ENCODE measurements around the gene ZMYM5.
"Not testable (repeated sequence)": the region's sequence is repeated elsewhere in the genome, so short reads cannot be mapped to it uniquely, and the experiment has no call there.

Gene ZMYM5

DNA sequence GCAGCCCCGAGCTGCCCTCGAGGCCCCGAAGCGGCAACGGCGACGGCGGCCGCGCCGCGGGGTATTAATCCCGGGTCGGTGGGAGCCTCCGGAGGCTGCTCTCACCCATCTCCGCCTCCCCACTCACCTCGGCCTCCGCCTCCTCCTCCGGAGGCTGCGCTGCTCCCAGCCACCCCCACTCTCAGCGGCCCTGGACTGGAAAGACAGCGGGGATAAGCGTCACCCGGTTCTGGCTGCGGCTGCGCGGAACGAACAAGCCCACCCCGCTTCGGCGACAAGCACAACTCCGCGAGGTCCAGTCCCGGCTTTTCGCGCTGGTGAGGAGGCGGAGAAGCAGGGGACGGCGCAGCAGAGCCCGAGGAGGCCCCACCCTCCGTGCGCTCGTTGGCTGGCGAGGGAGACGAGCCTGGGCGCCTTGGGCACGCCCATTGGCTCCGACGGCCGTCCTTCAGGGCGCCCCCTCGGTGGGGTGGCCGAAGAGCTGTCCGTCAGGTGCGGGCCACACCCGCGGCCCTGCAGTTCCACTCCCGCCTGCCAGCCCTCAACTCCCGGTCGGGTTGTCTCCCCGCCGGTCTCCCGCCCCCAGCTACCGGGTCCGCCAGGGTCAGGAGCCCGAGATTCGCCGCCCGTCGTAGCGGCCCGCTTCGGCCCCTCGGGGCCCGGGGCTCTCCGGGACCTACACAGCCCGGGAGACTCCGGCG is at the start of gene ZMYM5:
Gene ZMYM5 (minus strand): TSS at position 327 of the 701 bp plus-strand sequence. CDS start 11,469 bp downstream, outside the sequence.
- H3K4me3 ChIP-seq (ENCODE audit: low read length): peak within 1 kb of the TSS; percentile 85
- DNase-seq (ENCODE audit: low read depth): peak; percentile 98
- TF ChIP-seq CTCF (conservative IDR thresholded peaks at IDR 0.05; ENCODE audit: low read depth, low read length): no peak

DNA sequence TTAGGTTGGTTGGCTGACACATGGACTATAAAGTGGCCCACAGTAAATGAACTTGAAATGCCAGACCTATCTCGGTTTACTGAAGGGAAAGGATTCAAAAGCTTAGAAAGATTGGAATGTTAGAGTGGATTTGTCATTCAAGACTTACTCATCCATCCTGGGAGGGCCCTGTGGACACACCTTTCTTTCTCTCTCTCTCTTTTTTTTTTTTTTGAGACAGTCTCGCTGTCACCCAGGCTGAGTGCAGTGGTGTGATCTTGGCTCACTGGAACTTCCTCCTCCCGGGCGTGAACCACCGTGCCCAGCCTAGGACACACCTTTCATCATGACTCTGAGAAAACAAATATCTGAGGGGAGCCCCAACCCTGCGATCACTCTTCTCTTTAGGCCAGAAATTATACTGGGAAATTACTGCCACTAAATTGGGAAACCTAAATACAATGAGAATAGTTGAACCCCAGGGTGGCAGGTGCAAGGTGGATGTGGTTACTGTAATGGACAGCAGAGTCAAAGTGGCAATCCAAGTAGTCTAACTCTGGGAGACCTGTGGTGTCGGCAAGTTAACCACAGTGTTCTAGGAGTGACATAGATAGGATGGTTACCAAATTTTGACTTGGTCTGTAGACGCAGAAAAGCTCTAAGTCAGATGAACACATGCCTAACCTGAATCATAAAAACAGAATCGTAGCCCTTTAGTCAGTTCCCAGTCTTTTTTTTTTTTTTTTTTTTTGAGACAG is 47.1 kb upstream of the ZMYM5 start:
- no peak for DNase-seq (ENCODE audit: low read depth)
- no peak overlapping the region for H3K4me3 ChIP-seq (ENCODE audit: low read length)
- TF ChIP-seq CTCF (conservative IDR thresholded peaks at IDR 0.05; ENCODE audit: low read depth, low read length): no peak

DNA sequence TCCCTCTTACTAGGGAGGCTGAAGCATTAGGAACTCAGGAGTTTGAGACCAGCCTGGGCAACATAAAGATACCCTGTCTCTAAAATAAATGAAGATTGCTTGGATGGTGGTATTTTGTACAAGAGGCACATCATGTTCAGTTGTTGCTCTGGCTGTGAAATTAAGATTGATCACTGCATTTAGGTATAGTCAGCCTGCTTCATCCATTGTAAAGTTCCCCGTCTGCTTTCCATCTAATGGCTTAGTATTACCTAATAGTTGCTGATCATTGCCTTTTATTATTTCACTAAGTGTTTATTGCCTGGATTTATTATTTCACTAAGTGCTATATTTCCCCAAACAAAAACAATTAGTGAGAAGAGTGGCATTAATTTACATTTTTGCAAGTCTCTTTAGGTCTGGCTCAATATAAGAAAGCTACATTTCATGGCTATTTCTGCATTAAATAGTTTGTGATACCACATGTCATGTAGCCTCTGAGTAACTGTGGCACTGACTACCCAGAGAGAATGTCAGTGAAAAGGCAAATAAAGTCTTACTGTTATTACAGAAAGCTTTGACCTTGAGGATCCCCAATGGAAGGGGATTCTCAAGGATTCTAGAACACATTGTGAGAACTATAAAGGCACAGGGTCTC is 45.0 kb upstream of the ZMYM5 start:
- no peak overlapping the region for H3K4me3 ChIP-seq (ENCODE audit: low read length)
- TF ChIP-seq CTCF (conservative IDR thresholded peaks at IDR 0.05; ENCODE audit: low read depth, low read length): no peak
- DNase-seq (ENCODE audit: low read depth): no peak

DNA sequence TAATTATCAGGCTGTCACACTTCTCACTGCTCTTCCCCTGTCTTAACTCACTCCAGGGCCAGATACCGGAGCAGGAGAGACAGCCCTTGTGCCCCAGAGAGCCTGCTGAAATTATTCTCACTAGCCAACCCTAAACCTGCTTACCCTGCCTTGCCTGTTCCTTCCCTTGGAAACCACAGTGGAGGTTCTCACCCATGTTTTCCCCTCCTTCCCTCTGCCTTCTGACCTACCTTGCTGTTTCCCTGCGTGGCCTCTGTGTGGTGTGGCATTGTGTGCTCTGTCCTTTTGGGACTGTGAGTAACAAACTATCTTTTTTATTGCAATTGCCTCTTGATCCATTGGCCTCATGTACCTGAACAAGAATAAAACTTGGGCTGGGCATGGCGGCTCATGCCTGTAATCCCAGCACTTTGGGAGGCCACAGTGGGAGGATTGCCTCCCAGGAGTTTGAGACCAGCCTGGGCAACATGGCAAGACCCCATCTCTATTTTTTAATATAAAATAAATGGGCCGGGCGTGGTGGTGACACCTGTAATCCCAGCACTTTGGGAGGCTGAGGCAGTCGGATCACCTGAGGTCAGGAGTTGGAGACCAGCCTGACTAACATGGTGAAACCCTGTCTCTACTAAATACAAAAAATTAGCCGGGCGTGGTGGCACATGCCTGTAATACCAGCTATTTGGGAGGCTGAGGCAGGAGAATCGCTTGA is 42.2 kb upstream of the ZMYM5 start:
- DNase-seq (ENCODE audit: low read depth); H3K4me3 ChIP-seq (ENCODE audit: low read length): not testable (repeated sequence)

DNA sequence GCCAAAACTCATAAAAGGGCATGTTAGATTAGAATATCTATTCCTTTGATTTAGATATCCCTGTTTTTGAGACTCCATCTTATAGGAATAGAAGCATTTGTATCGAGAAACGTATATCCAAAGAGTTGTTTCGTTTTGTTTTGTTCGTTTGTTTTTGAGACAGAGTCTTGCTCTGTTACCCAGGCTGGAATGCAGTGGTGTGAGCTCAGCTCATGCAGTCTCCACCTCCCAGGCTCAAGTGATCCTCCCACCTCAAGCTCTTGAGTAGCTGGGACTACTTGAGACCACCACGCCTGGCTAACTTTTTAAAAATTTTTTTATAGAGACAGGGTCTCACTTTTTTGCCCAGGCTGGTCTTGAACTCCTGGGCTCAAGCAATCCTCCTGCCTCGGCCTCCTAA is 26.6 kb upstream of the ZMYM5 start:
- no peak for TF ChIP-seq CTCF (conservative IDR thresholded peaks at IDR 0.05; ENCODE audit: low read depth, low read length)
- H3K4me3 ChIP-seq (ENCODE audit: low read length): no peak overlapping the region
- DNase-seq (ENCODE audit: low read depth): no peak

GRCh38 chr13:19888799-19889198 is 25.4 kb upstream of the ZMYM5 start:
- TF ChIP-seq CTCF (conservative IDR thresholded peaks at IDR 0.05; ENCODE audit: low read depth, low read length): no peak
- H3K4me3 ChIP-seq (ENCODE audit: low read length): no peak overlapping the region
- DNase-seq (ENCODE audit: low read depth): no peak

- DNase-seq (ENCODE audit: low read depth): no peak
Measured at GRCh38 chr13:19882231-19882630, 18.8 kb upstream of the ZMYM5 start.

More at GRCh38 chr13:19882231-19882630, 18.8 kb upstream of the ZMYM5 start:
- no peak for TF ChIP-seq CTCF (conservative IDR thresholded peaks at IDR 0.05; ENCODE audit: low read depth, low read length)
- no peak overlapping the region for H3K4me3 ChIP-seq (ENCODE audit: low read length)

All from retinal pigment epithelial cell (primary cell).